Lung (tissue), 12 donors: ENCODE data around the gene ANKRD17. TPM values are rescaled to one million over a fixed set of nuclear protein-coding genes. Genes with fewer than 3 reads are reported as not detected.

Source experiments
- ATAC-seq: fragments of 200-7000 bp; cut with Tn5 transposase; one replicate; pipeline ENCODE4 v1.9.1; 2020; ENCODE audit warnings: moderate number of reproducible peaks; ENCODE audit not compliant: insufficient read depth, low FRiP score
- DNase-seq, 3 donors: peaks; one replicate each; pipeline ENCODE4 v3.0.0-alpha.2; 2013 to 2017
- H3K27ac ChIP-seq, 2 donors: one replicate each; pipeline ENCODE4 v1.5.1; 2013; ENCODE audit warnings: mild to moderate bottlenecking in 2 of 2, moderate library complexity in 2 of 2, control low read depth in 1 of 2, inconsistent platforms in 1 of 2, low read depth in 1 of 2, low read length in 1 of 2
- H3K27me3 ChIP-seq, 3 donors: one replicate each; pipeline ENCODE4 v1.5.1; 2013; ENCODE audit warnings: low read length in 2 of 3; ENCODE audit not compliant: control insufficient read depth in 3 of 3, insufficient read depth in 3 of 3
- H3K36me3 ChIP-seq, 4 donors: one replicate each; pipeline ENCODE4 v1.5.1; 2013; ENCODE audit warnings: low read length in 4 of 4, mild to moderate bottlenecking in 1 of 4, moderate library complexity in 1 of 4; ENCODE audit not compliant: control insufficient read depth in 4 of 4, insufficient read depth in 4 of 4
- H3K4me1 ChIP-seq, 5 donors: one replicate each; pipeline ENCODE4 v1.5.1; 2013; ENCODE audit warnings: low read length in 5 of 5, mild to moderate bottlenecking in 2 of 5, moderate library complexity in 1 of 5; ENCODE audit not compliant: control insufficient read depth in 5 of 5, insufficient read depth in 5 of 5
- H3K4me3 ChIP-seq: one replicate; pipeline ENCODE4 v1.5.1; 2013; ENCODE audit warnings: mild to moderate bottlenecking, control low read depth, moderate library complexity
- H3K9ac ChIP-seq, 2 donors: one replicate each; pipeline ENCODE4 v1.5.1; 2013; ENCODE audit warnings: low read length in 2 of 2, control low read depth in 1 of 2; ENCODE audit not compliant: insufficient read depth in 1 of 2
- H3K9me3 ChIP-seq, 4 donors: one replicate each; pipeline ENCODE4 v1.5.1; 2013; ENCODE audit warnings: low read length in 3 of 4, mild to moderate bottlenecking in 1 of 4, moderate library complexity in 1 of 4; ENCODE audit not compliant: control insufficient read depth in 4 of 4, insufficient read depth in 3 of 4
- CTCF ChIP-seq: IDR thresholded peaks from 2 replicates; pipeline ENCODE4 v1.5.1; 2012; ENCODE audit warnings: mild to moderate bottlenecking; ENCODE audit errors: control extremely low read depth, extremely low read depth
- WGBS, 2 donors: extraction: QIAGEN DNeasy Blood & Tissue Kit; methylation state at CpG; one replicate each; pipeline ENCODE4 v1.1.7; 2013; 5-methylcytosine and 5-hydroxymethylcytosine counted together
- polyA plus RNA-seq, 2 donors: library from polyadenylated mRNA; stranded (reverse); fragments of 200-250 nt; gene quantifications; one replicate each; pipeline ENCODE4 v1.2.1, GENCODE V29; 2013
- total RNA-seq, 2 donors: library from RNA; depleted of rRNA in 1 of 2; stranded (reverse); fragments of >200 nt in 1 of 2; gene quantifications; one replicate each; pipeline ENCODE4 v1.2.1, GENCODE V29; 2014 to 2021
- donor health status: control.
- donor health status: control.
- donor health status: Bipolar disorder and iron deficiency.
- donor health status: healthy.
- donor health status: DM: yes; HTN: yes; CAD: no.

ANKRD17 gene
- total and polyA plus RNA-seq, 4 donors = 7.8 to 74.4 (median 31.7) TPM

DNA sequence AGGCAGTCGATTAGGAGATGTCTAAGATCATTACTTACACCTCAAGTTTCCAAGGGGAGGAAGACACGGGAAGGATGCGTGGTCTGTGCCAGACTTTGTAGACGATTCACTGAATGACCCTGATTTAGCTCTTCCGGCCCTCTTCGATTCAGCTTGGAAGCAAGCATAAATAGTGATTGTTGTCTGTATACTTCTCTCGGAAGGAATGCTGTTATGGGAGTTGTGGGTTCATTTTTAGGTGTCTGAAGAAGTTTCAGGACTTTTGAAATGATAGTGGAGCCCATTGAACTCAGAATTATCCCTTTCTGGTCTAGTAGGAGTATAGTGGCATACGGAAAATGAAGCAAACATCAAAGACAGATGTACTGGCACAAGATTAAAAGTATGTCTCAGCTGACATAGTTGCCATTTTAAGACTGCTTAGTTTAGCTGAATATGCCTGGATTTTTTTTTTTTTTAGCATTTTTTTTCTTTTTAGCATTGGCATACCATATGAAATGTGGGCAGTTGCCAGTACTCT lies 1.0 kb upstream of the ANKRD17 start:
- no peaks in the 10 kb centered on the region for H3K27me3 ChIP-seq
- DNase-seq = no peak
- no peak for ATAC-seq
- no peaks in the 10 kb centered on the region for H3K9me3 ChIP-seq
- no peak for TF ChIP-seq CTCF
- peak overlapping the region; percentile 92 for H3K4me3 ChIP-seq
- peak overlapping the region; percentile 96 to 100 for H3K27ac ChIP-seq
- WGBS, 2 donors = 0 to 1% methylated on average over 8 of the region's 8 CpGs
- H3K4me1 ChIP-seq = peaks cover 1 to 21% (median 9%) of the 10 kb centered on the region in 5 donors
- H3K36me3 ChIP-seq = peaks cover 0 to 6% (median 0%) of the 10 kb centered on the region in 4 donors
- peak overlapping the region; percentile 84 to 100 for H3K9ac ChIP-seq

GRCh38 chr4:73258436-73258685 lies 237 bp downstream of the ANKRD17 start:
- ATAC-seq (peak; percentile 19), DNase-seq (no peak)
- 0% methylated on average over 23 to 30 of the region's 30 CpGs for WGBS, 2 donors
- Histone ChIP-seq H3K36me3 (peaks cover 0 to 6% (median 0%) of the 10 kb centered on the region in 4 donors), H3K9me3 (no peaks in the 10 kb centered on the region), H3K27me3 (no peaks in the 10 kb centered on the region), H3K9ac (peak overlapping the region; percentile 94 to 98), H3K4me1 (peaks cover 1 to 21% (median 9%) of the 10 kb centered on the region in 5 donors), H3K4me3 (peak overlapping the region; percentile 92), H3K27ac (peak overlapping the region; percentile 96 to 100)
- no peak for TF ChIP-seq CTCF

DNA sequence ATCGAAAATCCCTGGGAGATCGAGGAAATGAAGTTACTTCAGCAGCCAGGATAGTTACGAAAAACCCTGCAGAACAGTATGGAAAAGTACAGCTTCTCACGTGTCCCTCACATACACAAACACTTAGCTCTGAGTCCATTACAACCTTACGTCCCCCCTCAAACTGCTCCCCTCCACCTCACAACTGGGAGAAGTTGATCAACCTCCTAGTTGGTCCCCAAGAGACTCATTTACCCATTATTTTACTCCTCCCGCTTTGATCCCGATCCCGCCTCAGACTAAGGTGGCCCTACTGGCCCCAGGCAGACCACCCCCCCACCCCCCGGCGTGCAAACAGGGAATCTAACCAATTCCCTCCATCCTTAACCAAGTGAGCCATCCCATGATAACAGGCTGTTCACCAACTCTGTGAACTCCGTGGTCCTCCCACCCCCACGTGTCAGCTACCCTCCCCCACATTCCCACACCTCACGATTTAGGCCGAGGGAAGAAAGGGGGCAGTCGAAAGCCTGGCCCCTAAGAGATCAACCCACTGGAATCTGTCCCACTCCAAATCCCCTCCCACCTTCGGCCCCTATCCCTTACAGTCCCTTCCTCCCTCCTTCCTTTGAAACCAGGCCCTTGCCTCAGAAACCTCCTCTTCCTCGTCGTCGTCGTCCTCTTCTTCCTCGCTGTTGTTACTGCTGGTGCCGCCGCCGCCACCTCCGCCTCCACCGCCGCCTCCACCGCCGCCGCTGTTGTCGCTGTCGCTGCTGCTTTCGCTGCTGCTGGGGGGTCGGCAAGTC lies 755 bp downstream of the ANKRD17 start:
- H3K27ac ChIP-seq = peak overlapping the region; percentile 96 to 100
- ATAC-seq (peak; percentile 1), DNase-seq (peak; percentile 73 to 88 (median 79))
- WGBS, 2 donors = 0 to 1% methylated on average over 31 to 34 of the region's 34 CpGs
- peaks cover 1 to 21% (median 9%) of the 10 kb centered on the region in 5 donors for H3K4me1 ChIP-seq
- H3K9me3 ChIP-seq = no peaks in the 10 kb centered on the region
- peak overlapping the region; percentile 92 for H3K4me3 ChIP-seq
- H3K9ac ChIP-seq = peak overlapping the region; percentile 94 to 98
- no peak for TF ChIP-seq CTCF
- no peaks in the 10 kb centered on the region for H3K27me3 ChIP-seq
- peaks cover 0 to 4% (median 0%) of the 10 kb centered on the region in 4 donors for H3K36me3 ChIP-seq
